ENCODE results near the gene PMFBP1.

DNA sequence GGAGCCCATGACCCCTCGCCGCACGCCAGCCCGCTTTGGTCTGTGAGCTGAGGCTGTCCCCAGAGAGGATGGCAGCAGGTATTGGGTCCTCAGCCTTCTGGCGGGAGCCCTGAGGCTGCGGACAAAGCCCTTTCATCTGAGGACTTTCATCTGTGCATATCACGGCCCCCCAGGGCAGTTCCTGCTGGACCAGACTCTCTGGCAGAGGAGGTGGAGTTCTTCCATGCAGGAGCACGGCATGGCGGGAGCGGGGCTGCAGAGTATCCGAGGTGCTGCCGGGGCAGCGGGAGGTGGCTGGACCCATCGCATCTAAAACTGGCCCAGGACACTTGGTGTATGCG, 59.5 kb downstream of the PMFBP1 start:
- TF ChIP-seq, protein P1, sequence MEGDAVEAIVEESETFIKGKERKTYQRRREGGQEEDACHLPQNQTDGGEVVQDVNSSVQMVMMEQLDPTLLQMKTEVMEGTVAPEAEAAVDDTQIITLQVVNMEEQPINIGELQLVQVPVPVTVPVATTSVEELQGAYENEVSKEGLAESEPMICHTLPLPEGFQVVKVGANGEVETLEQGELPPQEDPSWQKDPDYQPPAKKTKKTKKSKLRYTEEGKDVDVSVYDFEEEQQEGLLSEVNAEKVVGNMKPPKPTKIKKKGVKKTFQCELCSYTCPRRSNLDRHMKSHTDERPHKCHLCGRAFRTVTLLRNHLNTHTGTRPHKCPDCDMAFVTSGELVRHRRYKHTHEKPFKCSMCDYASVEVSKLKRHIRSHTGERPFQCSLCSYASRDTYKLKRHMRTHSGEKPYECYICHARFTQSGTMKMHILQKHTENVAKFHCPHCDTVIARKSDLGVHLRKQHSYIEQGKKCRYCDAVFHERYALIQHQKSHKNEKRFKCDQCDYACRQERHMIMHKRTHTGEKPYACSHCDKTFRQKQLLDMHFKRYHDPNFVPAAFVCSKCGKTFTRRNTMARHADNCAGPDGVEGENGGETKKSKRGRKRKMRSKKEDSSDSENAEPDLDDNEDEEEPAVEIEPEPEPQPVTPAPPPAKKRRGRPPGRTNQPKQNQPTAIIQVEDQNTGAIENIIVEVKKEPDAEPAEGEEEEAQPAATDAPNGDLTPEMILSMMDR (IDR thresholded peaks at IDR 0.05 in 4 of 5, conservative IDR thresholded peaks at IDR 0.05 in 1 of 5): no peak
- no peak for TF ChIP-seq POLR2A (IDR thresholded peaks at IDR 0.05)
